Keratinocyte (primary cell): Measurements from ENCODE around the gene KAT2B. TPM values are rescaled to one million over a fixed set of nuclear protein-coding genes. Genes with fewer than 3 reads are reported as not detected.

Source experiments
- DNase-seq: peaks from one replicate; pipeline ENCODE4 v3.0.0-alpha.2; 2011; ENCODE audit warnings: low read depth, missing footprints, low spot score
- FAIRE-seq: peaks from 2 replicates; lab custom pipeline; 2011; peaks lifted over from hg19 to GRCh38; lab: Jason Lieb, UNC
- H2AFZ ChIP-seq: 2 replicates; pipeline ENCODE4 v1.6.0; 2012; ENCODE audit warnings: low read length, control low read depth, inconsistent platforms; ENCODE audit not compliant: control insufficient read depth
- H3K27ac ChIP-seq: 2 replicates; pipeline ENCODE4 v1.5.1; 2011; ENCODE audit warnings: low read length; ENCODE audit not compliant: control insufficient read depth, insufficient read depth
- H3K27me3 ChIP-seq: 3 replicates; pipeline ENCODE4 v1.6.0; 2011; ENCODE audit warnings: low read length; ENCODE audit not compliant: control insufficient read depth, insufficient read depth; ENCODE audit errors: extremely low read depth
- H3K36me3 ChIP-seq, 2 experiments: 2 replicates in 1 of 2; 3 replicates in 1 of 2; pipeline ENCODE4 v1.5.1; 2011; ENCODE audit warnings: low read length in 2 of 2, mild to moderate bottlenecking in 1 of 2; ENCODE audit not compliant: control insufficient read depth in 2 of 2, insufficient read depth in 2 of 2; ENCODE audit errors: extremely low read depth in 1 of 2
- H3K4me1 ChIP-seq: 3 replicates; pipeline ENCODE4 v1.5.1; 2011; ENCODE audit warnings: low read length; ENCODE audit not compliant: control insufficient read depth, insufficient read depth; ENCODE audit errors: extremely low read depth
- H3K4me2 ChIP-seq: 3 replicates; pipeline ENCODE4 v1.6.0; 2011; ENCODE audit warnings: low read depth, low read length; ENCODE audit not compliant: control insufficient read depth, insufficient read depth; ENCODE audit errors: extremely low read depth
- H3K4me3 ChIP-seq, 3 experiments: fragments of 200-600 bp in 1 of 3; sonication (generic) in 1 of 3; 2 replicates in 2 of 3; 3 replicates in 1 of 3; pipeline ENCODE4 v1.5.1; 2011 to 2016; ENCODE audit warnings: low read length in 3 of 3, mild to moderate bottlenecking in 3 of 3, control low read depth in 2 of 3, inconsistent platforms in 1 of 3, low read depth in 1 of 3, mixed read lengths in 1 of 3, mixed run types in 1 of 3, moderate library complexity in 1 of 3; ENCODE audit not compliant: control insufficient read depth in 2 of 3, insufficient read depth in 2 of 3; ENCODE audit errors: extremely low read depth in 1 of 3
- H3K79me2 ChIP-seq: 2 replicates; pipeline ENCODE4 v1.6.0; 2012; ENCODE audit warnings: low read length; ENCODE audit not compliant: control insufficient read depth, insufficient read depth
- H3K9ac ChIP-seq: 3 replicates; pipeline ENCODE4 v1.6.0; 2011; ENCODE audit warnings: low read length; ENCODE audit not compliant: control insufficient read depth, insufficient read depth; ENCODE audit errors: extremely low read depth
- H3K9me1 ChIP-seq: 3 replicates; pipeline ENCODE4 v1.6.0; 2011; ENCODE audit warnings: low read length; ENCODE audit not compliant: control insufficient read depth, insufficient read depth; ENCODE audit errors: extremely low read depth
- H3K9me3 ChIP-seq: 2 replicates; pipeline ENCODE4 v1.5.1; 2012; ENCODE audit warnings: low read depth, low read length; ENCODE audit not compliant: control insufficient read depth
- H4K20me1 ChIP-seq: 3 replicates; pipeline ENCODE4 v1.6.0; 2011; ENCODE audit warnings: low read length; ENCODE audit not compliant: control insufficient read depth, insufficient read depth; ENCODE audit errors: extremely low read depth
- EZH2 ChIP-seq: IDR thresholded peaks from one replicate; pipeline ENCODE4 v1.6.1; 2012; ENCODE audit warnings: inconsistent platforms, mild to moderate bottlenecking, low read length, moderate library complexity
- dilution Hi-C: fragments of 300-500 bp; cut with MboI; formaldehyde crosslinking; loops from one replicate; pipeline ENCODE4 v1.7.0; 2020; ENCODE audit warnings: low sequenced_read_pairs; ENCODE audit not compliant: extremely low pct_ligation_motif_present
- polyA plus RNA-seq, 5 experiments: library from polyadenylated mRNA; depleted of rRNA in 3 of 5; stranded (reverse) in 3 of 5; stranded (forward) in 1 of 5; unstranded in 1 of 5; fragments of >200 nt; gene quantifications; 1 replicate in 1 of 5; 2 replicates in 3 of 5; 3 replicates in 1 of 5; pipeline versions ENCODE4 v1.2.1 to v1.2.3, GENCODE V29; 2011 to 2012; ENCODE audit warnings: missing spikeins in 2 of 5, low read depth in 1 of 5, low replicate concordance in 1 of 5
- TF ChIP-seq, protein P1 (sequence below), 3 experiments: IDR thresholded peaks in 1 of 3; conservative IDR thresholded peaks in 1 of 3; optimal IDR thresholded peaks in 1 of 3; 2 replicates in 2 of 3; 3 replicates in 1 of 3; pipeline versions ENCODE3 to v1.5.1; 2011; ENCODE audit warnings: low read length in 3 of 3, mild to moderate bottlenecking in 3 of 3, moderate library complexity in 2 of 3, control low read depth in 1 of 3, inconsistent platforms in 1 of 3; ENCODE audit not compliant: insufficient read depth in 2 of 3; ENCODE audit errors: extremely low read depth in 1 of 3

The KAT2B gene
- polyA plus RNA-seq, 1 donor (not counting 4 experiments of a cell fraction or from before 2014, with no cell fraction given), result 4.6 TPM

DNA sequence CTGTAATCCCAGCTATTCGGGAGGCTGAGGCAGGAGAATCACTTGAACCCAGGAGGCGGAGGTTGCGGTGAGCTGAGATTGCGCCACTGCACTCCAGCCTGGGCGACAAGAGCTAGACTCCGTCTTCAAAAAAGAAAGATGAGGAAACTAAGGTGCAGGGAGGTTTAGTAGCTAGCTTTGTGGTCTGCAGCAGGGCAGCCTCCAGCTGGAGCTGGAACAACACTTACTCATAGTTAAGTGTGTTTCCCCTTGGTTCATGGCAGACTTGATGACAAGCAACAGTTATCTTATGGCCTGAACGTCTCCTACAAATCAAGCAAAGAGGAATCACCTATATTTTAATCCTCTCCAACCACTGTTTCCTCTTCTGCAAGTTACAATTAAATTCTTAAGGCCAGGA, 12.6 kb downstream of the KAT2B start:
- dilution Hi-C loops, result no loop called here
- Histone ChIP-seq H3K27me3 (no peaks in the 10 kb centered on the region), H4K20me1 (no peaks in the 10 kb centered on the region), H3K27ac (no peak overlapping the region), H3K4me1 (peaks cover 42% of the 10 kb centered on the region), H3K4me2 (no peak overlapping the region), H3K9me1 (no peaks in the 10 kb centered on the region), H3K79me2 (no peaks in the 10 kb centered on the region), H3K36me3 (no peaks in the 10 kb centered on the region), H2AFZ (no peak overlapping the region), H3K4me3 (no peak overlapping the region), H3K9me3 (no peaks in the 10 kb centered on the region), H3K9ac (no peak overlapping the region)
- DNase-seq, result no peak
- no peak for FAIRE-seq
- TF ChIP-seq, protein P1, sequence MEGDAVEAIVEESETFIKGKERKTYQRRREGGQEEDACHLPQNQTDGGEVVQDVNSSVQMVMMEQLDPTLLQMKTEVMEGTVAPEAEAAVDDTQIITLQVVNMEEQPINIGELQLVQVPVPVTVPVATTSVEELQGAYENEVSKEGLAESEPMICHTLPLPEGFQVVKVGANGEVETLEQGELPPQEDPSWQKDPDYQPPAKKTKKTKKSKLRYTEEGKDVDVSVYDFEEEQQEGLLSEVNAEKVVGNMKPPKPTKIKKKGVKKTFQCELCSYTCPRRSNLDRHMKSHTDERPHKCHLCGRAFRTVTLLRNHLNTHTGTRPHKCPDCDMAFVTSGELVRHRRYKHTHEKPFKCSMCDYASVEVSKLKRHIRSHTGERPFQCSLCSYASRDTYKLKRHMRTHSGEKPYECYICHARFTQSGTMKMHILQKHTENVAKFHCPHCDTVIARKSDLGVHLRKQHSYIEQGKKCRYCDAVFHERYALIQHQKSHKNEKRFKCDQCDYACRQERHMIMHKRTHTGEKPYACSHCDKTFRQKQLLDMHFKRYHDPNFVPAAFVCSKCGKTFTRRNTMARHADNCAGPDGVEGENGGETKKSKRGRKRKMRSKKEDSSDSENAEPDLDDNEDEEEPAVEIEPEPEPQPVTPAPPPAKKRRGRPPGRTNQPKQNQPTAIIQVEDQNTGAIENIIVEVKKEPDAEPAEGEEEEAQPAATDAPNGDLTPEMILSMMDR (optimal IDR thresholded peaks at IDR 0.05 in 1 of 3, IDR thresholded peaks at IDR 0.05 in 1 of 3, conservative IDR thresholded peaks at IDR 0.05 in 1 of 3; ENCODE audit: extremely low read depth in 1 of 3, insufficient read depth in 2 of 3, low read length in 3 of 3), result no peak
- TF ChIP-seq EZH2, result no peak

DNA sequence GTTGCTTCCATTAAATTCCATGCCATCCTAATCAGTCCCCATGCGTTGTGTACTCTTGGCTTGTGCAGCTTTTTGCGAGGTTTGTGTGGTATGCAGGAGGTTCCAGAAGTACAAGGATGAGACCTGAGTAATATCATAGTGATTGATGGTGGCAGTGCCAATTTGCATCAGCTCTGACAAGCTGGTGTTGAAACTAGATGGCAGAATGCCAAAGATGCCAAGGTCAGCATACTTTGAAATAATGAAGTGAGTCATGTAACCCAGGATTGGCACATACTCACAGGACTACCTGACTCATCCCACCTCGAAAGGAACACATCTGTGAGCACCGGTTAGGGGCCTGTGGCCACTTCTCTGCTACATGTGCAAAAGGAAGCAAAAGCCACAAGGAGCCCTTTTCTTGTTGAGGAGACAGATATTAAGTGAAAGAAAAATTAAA, 14.3 kb downstream of the KAT2B start:
- H3K27ac ChIP-seq, result peak overlapping the region; percentile 61
- peak; percentile 98 for FAIRE-seq
- H3K36me3 ChIP-seq, result no peaks in the 10 kb centered on the region
- peak; percentile 100 for DNase-seq
- no peaks in the 10 kb centered on the region for H4K20me1 ChIP-seq
- no peak for TF ChIP-seq EZH2
- TF ChIP-seq, protein P1 (optimal IDR thresholded peaks at IDR 0.05 in 1 of 3, IDR thresholded peaks at IDR 0.05 in 1 of 3, conservative IDR thresholded peaks at IDR 0.05 in 1 of 3; ENCODE audit: extremely low read depth in 1 of 3, insufficient read depth in 2 of 3, low read length in 3 of 3), result no peak
- H3K9me3 ChIP-seq, result no peaks in the 10 kb centered on the region
- H3K9me1 ChIP-seq, result no peaks in the 10 kb centered on the region
- H3K9ac ChIP-seq, result peak overlapping the region; percentile 11
- no peaks in the 10 kb centered on the region for H3K27me3 ChIP-seq
- H3K4me3 ChIP-seq, result no peak overlapping the region
- H3K4me2 ChIP-seq, result peak overlapping the region; percentile 35
- H3K79me2 ChIP-seq, result no peaks in the 10 kb centered on the region
- no peak overlapping the region for H2AFZ ChIP-seq
- peaks cover 45% of the 10 kb centered on the region for H3K4me1 ChIP-seq
- dilution Hi-C loops, result no loop called here
